ENCODE results near the gene PTMS.

DNA sequence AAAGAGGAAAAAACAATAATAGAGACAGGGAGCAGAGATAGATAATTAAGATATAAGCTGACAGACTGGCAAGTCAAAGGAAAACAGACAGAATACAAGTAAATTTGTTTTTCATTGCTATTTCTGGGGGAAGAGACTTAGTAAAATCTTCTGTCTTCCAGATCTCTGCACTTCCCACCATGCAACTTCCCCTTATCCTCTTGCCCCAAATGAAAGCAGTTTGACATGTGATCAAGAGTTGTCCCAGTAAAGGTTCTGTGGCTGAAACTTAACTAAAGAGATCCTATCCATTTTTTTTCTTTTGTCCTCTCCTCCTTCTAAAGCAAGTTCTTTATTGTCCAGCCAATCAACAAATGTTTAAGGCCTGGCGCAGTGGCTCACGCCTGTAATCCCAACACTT, 11.8 kb upstream of the PTMS start:
- no peak for TF ChIP-seq CTCF (IDR thresholded peaks at IDR 0.05)
- no peak for TF ChIP-seq POLR2A (IDR thresholded peaks at IDR 0.05)

Measured in prostate gland (tissue), 2 donors.